ENCODE measurements around the gene SLC13A5.

SLC13A5 gene

DNA sequence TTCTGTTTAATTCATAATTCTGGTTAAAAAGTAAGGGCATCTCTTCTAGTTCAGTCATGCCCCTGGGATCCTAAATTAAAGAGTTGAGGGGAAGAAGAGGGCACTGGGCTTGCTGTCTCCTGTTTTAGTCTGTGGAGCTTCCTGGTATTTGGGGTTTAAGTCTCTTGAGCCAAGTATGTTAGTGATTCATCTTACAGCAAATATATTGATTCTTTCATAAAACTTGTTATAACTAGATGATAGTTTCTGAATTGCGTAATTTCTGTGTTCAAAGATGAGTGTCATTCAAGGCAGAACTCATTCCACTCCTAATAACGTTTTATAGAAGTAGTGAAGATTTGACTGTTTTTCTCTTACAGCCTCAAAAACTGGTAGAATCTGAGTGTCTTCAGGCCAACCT, 70.6 kb downstream of the SLC13A5 start:
- Histone ChIP-seq H2BK5ac (ENCODE audit: low read depth, low read length, poor library complexity) (no peak overlapping the region), H3K4ac (ENCODE audit: low read depth, low read length) (no peak overlapping the region), H2BK12ac (ENCODE audit: low read length) (no peak overlapping the region), H3K9me3 (ENCODE audit: insufficient read depth, low read depth, low read length) (no peaks in the 10 kb centered on the region), H3K4me1 (ENCODE audit: control insufficient read depth in 1 of 2, insufficient read depth in 2 of 2, low read length in 2 of 2) (peaks cover 9 to 10% of the 10 kb centered on the region in 2 experiments), H3K9ac (ENCODE audit: low read length) (no peak overlapping the region), H4K91ac (ENCODE audit: low read depth, low read length) (no peak overlapping the region), H3K27ac (ENCODE audit: low read depth, low read length) (no peak overlapping the region), H4K12ac (ENCODE audit: low read depth, low read length) (no peak overlapping the region), H3K14ac (ENCODE audit: low read length) (no peak overlapping the region), H3K4me3 (ENCODE audit: low read depth, low read length) (no peak overlapping the region), H3K36me3 (ENCODE audit: control insufficient read depth in 1 of 2, insufficient read depth in 2 of 2, low read length in 2 of 2) (peaks cover 6 to 7% of the 10 kb centered on the region in 2 experiments), H2BK120ac (ENCODE audit: insufficient read depth, low read length, poor library complexity) (no peak overlapping the region), H2AFZ (ENCODE audit: insufficient read depth, low read length, poor library complexity) (no peak overlapping the region), H3K79me1 (ENCODE audit: low read length) (peaks cover 12% of the 10 kb centered on the region), H3K23ac (ENCODE audit: low read length) (no peak overlapping the region), H3K27me3 (ENCODE audit: insufficient read depth, low read length) (no peaks in the 10 kb centered on the region), H3K4me2 (ENCODE audit: low read length) (no peak overlapping the region), H3K18ac (ENCODE audit: low read length) (no peak overlapping the region), H2AK5ac (ENCODE audit: low read length) (no peak overlapping the region), H4K8ac (ENCODE audit: low read depth, low read length) (no peak overlapping the region), H3K79me2 (ENCODE audit: control insufficient read depth, insufficient read depth, low read length, poor library complexity) (peaks cover 9% of the 10 kb centered on the region)
- no CpG with 5 or more reads among the region's 2 CpGs for WGBS (ENCODE audit: extremely low coverage, insufficient coverage, insufficient read length)
- DNase-seq: no peak

GRCh38 chr17:6641247-6641863, 71.8 kb downstream of the SLC13A5 start:
- Histone ChIP-seq H4K8ac (ENCODE audit: low read depth, low read length) (peak overlapping the region; percentile 99), H3K4me2 (ENCODE audit: low read length) (peak overlapping the region; percentile 69), H3K79me2 (ENCODE audit: control insufficient read depth, insufficient read depth, low read length, poor library complexity) (peaks cover 9% of the 10 kb centered on the region), H2AFZ (ENCODE audit: insufficient read depth, low read length, poor library complexity) (peak overlapping the region; percentile 41), H3K14ac (ENCODE audit: low read length) (peak overlapping the region; percentile 23), H3K4me3 (ENCODE audit: low read depth, low read length) (peak overlapping the region; percentile 87), H3K9me3 (ENCODE audit: insufficient read depth, low read depth, low read length) (no peaks in the 10 kb centered on the region), H3K23ac (ENCODE audit: low read length) (no peak overlapping the region), H3K79me1 (ENCODE audit: low read length) (peaks cover 12% of the 10 kb centered on the region), H2BK120ac (ENCODE audit: insufficient read depth, low read length, poor library complexity) (no peak overlapping the region), H2BK5ac (ENCODE audit: low read depth, low read length, poor library complexity) (peak overlapping the region; percentile 5), H3K27me3 (ENCODE audit: insufficient read depth, low read length) (no peaks in the 10 kb centered on the region), H3K36me3 (ENCODE audit: control insufficient read depth in 1 of 2, insufficient read depth in 2 of 2, low read length in 2 of 2) (peaks cover 3 to 5% of the 10 kb centered on the region in 2 experiments), H2BK12ac (ENCODE audit: low read length) (no peak overlapping the region), H3K4me1 (ENCODE audit: control insufficient read depth in 1 of 2, insufficient read depth in 2 of 2, low read length in 2 of 2) (peaks cover 9 to 10% of the 10 kb centered on the region in 2 experiments), H3K18ac (ENCODE audit: low read length) (peak overlapping the region; percentile 7), H3K27ac (ENCODE audit: low read depth, low read length) (peak overlapping the region; percentile 14), H4K12ac (ENCODE audit: low read depth, low read length) (peak overlapping the region; percentile 20), H3K9ac (ENCODE audit: low read length) (peak overlapping the region; percentile 83), H3K4ac (ENCODE audit: low read depth, low read length) (no peak overlapping the region), H2AK5ac (ENCODE audit: low read length) (no peak overlapping the region), H4K91ac (ENCODE audit: low read depth, low read length) (no peak overlapping the region)
- peak; percentile 6 to 54 for DNase-seq
- no CpG with 5 or more reads among the region's 20 CpGs for WGBS (ENCODE audit: extremely low coverage, insufficient coverage, insufficient read length)

DNA sequence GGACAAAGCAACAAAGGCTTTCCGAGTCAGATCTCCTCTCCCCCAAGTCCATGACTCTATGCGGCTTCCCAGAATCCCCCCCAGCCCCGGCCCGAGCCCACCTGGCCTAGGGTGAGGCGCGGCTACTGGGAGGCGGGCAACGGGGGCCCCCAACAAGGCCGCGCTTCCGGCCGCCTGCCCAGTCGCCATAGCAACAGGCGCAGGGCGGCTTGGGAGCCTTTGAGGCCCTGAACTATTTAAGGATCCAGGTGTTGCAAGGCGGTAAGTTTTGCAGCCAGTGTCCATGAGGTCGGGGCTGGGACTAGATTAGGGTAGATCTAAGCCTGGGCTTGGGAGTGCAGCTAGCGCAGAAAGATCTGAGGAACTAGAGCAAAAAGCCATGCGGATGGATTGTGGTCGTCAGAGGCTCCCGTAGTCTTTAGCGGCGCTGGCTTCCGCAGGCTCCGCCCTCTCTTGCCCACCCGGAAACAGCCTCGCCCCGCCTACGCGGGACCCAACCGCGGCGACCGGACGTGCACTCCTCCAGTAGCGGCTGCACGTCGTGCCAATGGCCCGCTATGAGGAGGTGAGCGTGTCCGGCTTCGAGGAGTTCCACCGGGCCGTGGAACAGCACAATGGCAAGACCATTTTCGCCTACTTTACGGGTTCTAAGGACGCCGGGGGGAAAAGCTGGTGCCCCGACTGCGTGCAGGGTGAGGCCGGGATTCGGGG, 72.5 kb downstream of the SLC13A5 start, which contains the start of the genes KIAA0753 and TXNDC17:
Gene KIAA0753, minus strand, starts transcription at position 176 of the 711 bp plus-strand sequence. CDS start 5,608 bp downstream, outside the sequence.
Gene TXNDC17, plus strand, starts transcription at position 525 of the 711 bp plus-strand sequence. Its CDS starts 23 bp downstream, at position 548.
- no peaks in the 10 kb centered on the region for H3K9me3 ChIP-seq (ENCODE audit: insufficient read depth, low read depth, low read length)
- H3K4me2 ChIP-seq (ENCODE audit: low read length): peak within 1 kb of the TSS; percentile 69
- peak within 1 kb of the TSS; percentile 49 for H2AK5ac ChIP-seq (ENCODE audit: low read length)
- peak within 1 kb of the TSS; percentile 97 for H2BK120ac ChIP-seq (ENCODE audit: insufficient read depth, low read length, poor library complexity)
- H3K4ac ChIP-seq (ENCODE audit: low read depth, low read length): peak within 1 kb of the TSS; percentile 88
- H4K12ac ChIP-seq (ENCODE audit: low read depth, low read length): peak within 1 kb of the TSS; percentile 94
- no CpG with 5 or more reads among the region's 52 CpGs for WGBS (ENCODE audit: extremely low coverage, insufficient coverage, insufficient read length)
- peak within 1 kb of the TSS; percentile 99 for H2BK5ac ChIP-seq (ENCODE audit: low read depth, low read length, poor library complexity)
- peaks cover 3 to 5% of the 10 kb centered on the region in 2 experiments for H3K36me3 ChIP-seq (ENCODE audit: control insufficient read depth in 1 of 2, insufficient read depth in 2 of 2, low read length in 2 of 2)
- no peak within 1 kb of the TSS for H2BK12ac ChIP-seq (ENCODE audit: low read length)
- peaks cover 9% of the 10 kb centered on the region for H3K79me2 ChIP-seq (ENCODE audit: control insufficient read depth, insufficient read depth, low read length, poor library complexity)
- H3K18ac ChIP-seq (ENCODE audit: low read length): peak within 1 kb of the TSS; percentile 93
- H2AFZ ChIP-seq (ENCODE audit: insufficient read depth, low read length, poor library complexity): peak within 1 kb of the TSS; percentile 94
- peak; percentile 69 to 87 for DNase-seq
- peak within 1 kb of the TSS; percentile 93 for H3K14ac ChIP-seq (ENCODE audit: low read length)
- peak within 1 kb of the TSS; percentile 87 for H3K4me3 ChIP-seq (ENCODE audit: low read depth, low read length)
- peak within 1 kb of the TSS; percentile 80 for H3K27ac ChIP-seq (ENCODE audit: low read depth, low read length)
- peaks cover 9 to 10% of the 10 kb centered on the region in 2 experiments for H3K4me1 ChIP-seq (ENCODE audit: control insufficient read depth in 1 of 2, insufficient read depth in 2 of 2, low read length in 2 of 2)
- H3K23ac ChIP-seq (ENCODE audit: low read length): no peak within 1 kb of the TSS
- H3K9ac ChIP-seq (ENCODE audit: low read length): peak within 1 kb of the TSS; percentile 83
- peak within 1 kb of the TSS; percentile 94 for H4K91ac ChIP-seq (ENCODE audit: low read depth, low read length)
- H4K8ac ChIP-seq (ENCODE audit: low read depth, low read length): peak within 1 kb of the TSS; percentile 99
- H3K79me1 ChIP-seq (ENCODE audit: low read length): peaks cover 12% of the 10 kb centered on the region
- H3K27me3 ChIP-seq (ENCODE audit: insufficient read depth, low read length): no peaks in the 10 kb centered on the region

DNA sequence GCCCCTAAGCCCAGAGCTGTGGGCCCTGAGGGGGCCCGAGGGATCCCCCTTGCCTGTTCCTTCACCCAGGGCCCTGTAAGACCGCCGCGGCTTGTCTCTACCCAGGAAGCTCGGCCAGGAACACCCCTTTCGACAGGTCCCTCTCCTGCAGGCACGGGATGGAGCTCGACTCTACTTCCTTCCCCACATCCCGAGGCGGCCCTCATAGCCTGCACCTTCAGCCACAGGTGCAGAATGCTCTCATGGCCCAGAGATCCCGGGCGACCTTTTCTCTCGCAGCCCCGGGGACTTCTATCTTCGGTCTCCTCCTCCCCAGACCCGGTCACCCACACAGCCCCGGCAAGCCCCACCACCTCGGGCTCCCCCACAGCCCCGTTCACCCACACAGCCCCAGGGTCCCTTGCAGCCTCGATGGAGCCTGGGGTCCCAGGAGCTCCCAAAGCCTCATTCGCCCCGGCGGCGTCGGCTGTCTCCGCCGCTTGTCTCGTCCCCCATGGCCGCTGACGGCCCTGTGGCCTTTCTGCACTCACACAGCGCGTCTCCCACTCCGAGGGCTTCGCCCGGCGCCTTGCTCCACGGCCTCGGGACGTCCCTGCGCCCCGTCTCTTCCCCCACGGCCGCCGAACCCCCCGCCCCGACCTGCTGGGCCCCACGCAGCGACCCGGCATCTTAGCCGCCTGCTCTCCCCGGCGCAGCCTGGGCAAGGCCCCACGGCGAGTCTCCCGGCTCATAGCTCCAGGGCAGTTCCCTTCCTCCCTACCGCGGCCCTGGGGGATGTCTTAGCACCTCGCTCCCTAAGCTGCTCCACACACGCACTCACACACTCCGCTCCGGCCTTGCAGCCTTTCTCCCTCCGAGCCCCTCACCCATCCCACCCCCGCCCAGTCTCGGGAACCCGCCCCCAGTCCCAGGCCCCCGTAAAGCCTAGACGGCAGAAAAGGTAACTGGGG, 73.3 kb downstream of the SLC13A5 start:
- Histone ChIP-seq H3K4ac (ENCODE audit: low read depth, low read length) (peak overlapping the region; percentile 88), H3K9ac (ENCODE audit: low read length) (peak overlapping the region; percentile 50), H3K27me3 (ENCODE audit: insufficient read depth, low read length) (no peaks in the 10 kb centered on the region), H3K79me1 (ENCODE audit: low read length) (peaks cover 12% of the 10 kb centered on the region), H3K27ac (ENCODE audit: low read depth, low read length) (no peak overlapping the region), H2BK12ac (ENCODE audit: low read length) (no peak overlapping the region), H3K23ac (ENCODE audit: low read length) (no peak overlapping the region), H3K4me2 (ENCODE audit: low read length) (peak overlapping the region; percentile 69), H3K79me2 (ENCODE audit: control insufficient read depth, insufficient read depth, low read length, poor library complexity) (peaks cover 9% of the 10 kb centered on the region), H4K12ac (ENCODE audit: low read depth, low read length) (peak overlapping the region; percentile 87), H2AK5ac (ENCODE audit: low read length) (peak overlapping the region; percentile 49), H2AFZ (ENCODE audit: insufficient read depth, low read length, poor library complexity) (peak overlapping the region; percentile 94), H4K8ac (ENCODE audit: low read depth, low read length) (peak overlapping the region; percentile 99), H3K18ac (ENCODE audit: low read length) (peak overlapping the region; percentile 93), H4K91ac (ENCODE audit: low read depth, low read length) (peak overlapping the region; percentile 94), H2BK120ac (ENCODE audit: insufficient read depth, low read length, poor library complexity) (peak overlapping the region; percentile 25), H2BK5ac (ENCODE audit: low read depth, low read length, poor library complexity) (no peak overlapping the region), H3K9me3 (ENCODE audit: insufficient read depth, low read depth, low read length) (no peaks in the 10 kb centered on the region), H3K36me3 (ENCODE audit: control insufficient read depth in 1 of 2, insufficient read depth in 2 of 2, low read length in 2 of 2) (peaks cover 3 to 6% of the 10 kb centered on the region in 2 experiments), H3K4me3 (ENCODE audit: low read depth, low read length) (peak overlapping the region; percentile 78), H3K14ac (ENCODE audit: low read length) (peak overlapping the region; percentile 93), H3K4me1 (ENCODE audit: control insufficient read depth in 1 of 2, insufficient read depth in 2 of 2, low read length in 2 of 2) (peaks cover 9 to 10% of the 10 kb centered on the region in 2 experiments)
- DNase-seq: peak; percentile 38 to 61
- no CpG with 5 or more reads among the region's 67 CpGs for WGBS (ENCODE audit: extremely low coverage, insufficient coverage, insufficient read length)

Data from trophoblast cell (in vitro differentiated cells and primary cell).